Breast epithelium (tissue), 4 donors: ENCODE data around the gene NDUFB11. TPM values are rescaled to one million over a fixed set of nuclear protein-coding genes. Genes with fewer than 3 reads are reported as not detected.

Experiments
- DNase-seq, 2 donors: peaks; one replicate each; pipeline ENCODE4 v3.0.0-alpha.2; 2019; ENCODE audit warnings: low spot score in 2 of 2
- H3K27ac ChIP-seq, 2 donors: fragments of 200-600 bp; sonication (generic) in 1 of 2; one replicate each; pipeline ENCODE4 v1.5.1; 2016 to 2019; ENCODE audit warnings: mild to moderate bottlenecking in 1 of 2
- H3K27me3 ChIP-seq, 2 donors: fragments of 200-600 bp; sonication (generic) in 1 of 2; one replicate each; pipeline versions ENCODE4 v1.5.1 to v1.6.0; 2017 to 2019; ENCODE audit warnings: control low read depth in 1 of 2, mild to moderate bottlenecking in 1 of 2
- H3K36me3 ChIP-seq: fragments of 200-600 bp; one replicate; pipeline ENCODE4 v1.5.1; 2019
- H3K4me1 ChIP-seq, 2 donors: fragments of 200-600 bp; sonication (generic); one replicate each; pipeline ENCODE4 v1.5.1; 2016 to 2019; ENCODE audit warnings: control low read depth in 1 of 2
- H3K4me3 ChIP-seq, 3 donors: fragments of 200-600 bp; sonication (generic); 1 replicate in 2 of 3; 2 replicates in 1 of 3; pipeline ENCODE4 v1.5.1; 2016 to 2019; ENCODE audit warnings: mild to moderate bottlenecking in 3 of 3, moderate library complexity in 2 of 3
- H3K9me3 ChIP-seq, 2 donors: fragments of 200-600 bp; sonication (generic) in 1 of 2; one replicate each; pipeline ENCODE4 v1.5.1; 2016 to 2019; ENCODE audit warnings: control low read depth in 1 of 2
- POLR2A ChIP-seq: fragments of 450-650 bp; IDR thresholded peaks from one replicate; pipeline ENCODE4 v1.6.1; 2016; ENCODE audit warnings: antibody characterized with exemption, mild to moderate bottlenecking, moderate library complexity
- POLR2AphosphoS5 ChIP-seq, 3 donors: sonication (generic); formaldehyde crosslinking; IDR thresholded peaks; one replicate each; pipeline ENCODE4 v1.6.1; 2017; ENCODE audit warnings: antibody characterized with exemption in 3 of 3
- intact Hi-C: fragments of 100-400 bp; cut with DNase I; formaldehyde crosslinking; loops from one replicate; pipeline ENCODE4 v1.15.1; 2023; ENCODE audit warnings: low total_unique reads
- total RNA-seq, 3 donors: library from RNA; depleted of rRNA; stranded (reverse); fragments of >200 nt; gene quantifications; one replicate each; pipeline ENCODE4 v1.1.0, GENCODE V29; 2016
- TF ChIP-seq, protein P1 (sequence below), 3 donors: fragments of 450-650 bp; IDR thresholded peaks; one replicate each; pipeline ENCODE4 v1.5.1; 2016 to 2017; ENCODE audit warnings: antibody characterized with exemption in 3 of 3, mild to moderate bottlenecking in 3 of 3, moderate library complexity in 3 of 3

Gene NDUFB11
- total RNA-seq, 3 donors from 2014 or later = 49.3 to 61.0 (median 54.4) TPM

DNA sequence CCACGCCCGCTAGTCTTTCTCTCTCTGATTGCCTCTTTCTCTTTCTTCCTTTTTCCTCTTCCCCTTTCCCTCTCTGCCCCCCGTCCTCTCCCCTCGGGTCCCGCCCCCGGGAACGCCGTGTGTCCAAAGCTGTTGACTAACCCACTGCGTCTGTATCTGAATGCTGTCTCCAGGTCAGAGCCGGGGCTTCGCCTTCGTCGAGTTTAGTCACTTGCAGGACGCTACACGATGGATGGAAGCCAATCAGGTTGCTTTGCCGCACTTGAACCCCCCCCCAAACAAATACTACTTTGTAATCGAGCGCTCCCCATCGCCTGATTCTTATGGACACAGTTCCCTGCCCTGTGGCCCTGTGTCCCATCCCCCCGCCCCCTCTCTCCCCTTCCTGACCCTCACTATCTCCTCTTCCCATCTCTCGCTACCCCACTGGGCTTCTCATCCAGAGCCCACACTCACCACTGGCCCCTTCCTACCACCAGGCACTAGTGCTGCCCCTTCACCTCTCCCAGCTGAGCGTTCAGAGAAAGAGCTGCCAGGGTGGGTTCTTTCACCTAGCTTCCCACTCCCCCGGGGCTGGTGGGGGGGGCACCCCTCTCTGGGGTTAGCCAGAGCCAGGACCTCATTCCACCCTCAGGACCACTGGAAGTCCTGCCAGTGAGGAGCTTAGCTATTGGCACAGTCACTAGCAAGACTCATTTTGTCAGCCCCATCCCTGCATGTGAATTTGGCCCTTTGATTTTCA, 30.5 kb upstream of the NDUFB11 start:
- Histone ChIP-seq H3K36me3 (no peaks in the 10 kb centered on the region), H3K27ac (no peak overlapping the region), H3K9me3 (no peaks in the 10 kb centered on the region), H3K4me3 (no peak overlapping the region), H3K27me3 (peaks cover 0 to 94% of the 10 kb centered on the region in 2 donors), H3K4me1 (no peaks in the 10 kb centered on the region)
- intact Hi-C loops = no loop called here
- no peak for TF ChIP-seq POLR2A
- TF ChIP-seq POLR2AphosphoS5 (IDR thresholded peaks at IDR 0.05) = no peak
- TF ChIP-seq, protein P1, sequence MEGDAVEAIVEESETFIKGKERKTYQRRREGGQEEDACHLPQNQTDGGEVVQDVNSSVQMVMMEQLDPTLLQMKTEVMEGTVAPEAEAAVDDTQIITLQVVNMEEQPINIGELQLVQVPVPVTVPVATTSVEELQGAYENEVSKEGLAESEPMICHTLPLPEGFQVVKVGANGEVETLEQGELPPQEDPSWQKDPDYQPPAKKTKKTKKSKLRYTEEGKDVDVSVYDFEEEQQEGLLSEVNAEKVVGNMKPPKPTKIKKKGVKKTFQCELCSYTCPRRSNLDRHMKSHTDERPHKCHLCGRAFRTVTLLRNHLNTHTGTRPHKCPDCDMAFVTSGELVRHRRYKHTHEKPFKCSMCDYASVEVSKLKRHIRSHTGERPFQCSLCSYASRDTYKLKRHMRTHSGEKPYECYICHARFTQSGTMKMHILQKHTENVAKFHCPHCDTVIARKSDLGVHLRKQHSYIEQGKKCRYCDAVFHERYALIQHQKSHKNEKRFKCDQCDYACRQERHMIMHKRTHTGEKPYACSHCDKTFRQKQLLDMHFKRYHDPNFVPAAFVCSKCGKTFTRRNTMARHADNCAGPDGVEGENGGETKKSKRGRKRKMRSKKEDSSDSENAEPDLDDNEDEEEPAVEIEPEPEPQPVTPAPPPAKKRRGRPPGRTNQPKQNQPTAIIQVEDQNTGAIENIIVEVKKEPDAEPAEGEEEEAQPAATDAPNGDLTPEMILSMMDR (IDR thresholded peaks at IDR 0.05) = no peak
- no peak for DNase-seq

DNA sequence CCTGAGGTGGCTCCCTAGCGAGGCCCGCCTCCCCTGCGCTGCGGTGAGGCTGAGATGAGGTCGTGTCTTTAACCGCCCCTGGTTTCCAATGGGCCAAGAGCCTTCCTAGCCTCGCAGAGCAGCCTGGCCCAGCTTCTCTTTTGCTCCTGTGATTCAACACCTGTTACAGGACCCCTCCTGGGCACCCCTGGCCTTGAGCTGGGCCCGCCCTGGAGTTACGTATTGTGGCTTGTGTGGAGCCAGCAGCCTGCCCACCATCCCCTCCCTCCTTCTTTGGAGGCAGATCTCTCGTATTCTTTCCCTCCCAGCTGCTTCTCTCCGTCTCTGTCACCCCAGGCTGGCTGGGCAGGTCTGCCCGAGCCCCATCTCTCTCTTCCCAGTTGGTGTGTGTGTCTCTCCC, 29.9 kb upstream of the NDUFB11 start:
- no peak for TF ChIP-seq POLR2A
- TF ChIP-seq, protein P1 (IDR thresholded peaks at IDR 0.05) = no peak
- no peak for TF ChIP-seq POLR2AphosphoS5 (IDR thresholded peaks at IDR 0.05)
- no peak for DNase-seq

DNA sequence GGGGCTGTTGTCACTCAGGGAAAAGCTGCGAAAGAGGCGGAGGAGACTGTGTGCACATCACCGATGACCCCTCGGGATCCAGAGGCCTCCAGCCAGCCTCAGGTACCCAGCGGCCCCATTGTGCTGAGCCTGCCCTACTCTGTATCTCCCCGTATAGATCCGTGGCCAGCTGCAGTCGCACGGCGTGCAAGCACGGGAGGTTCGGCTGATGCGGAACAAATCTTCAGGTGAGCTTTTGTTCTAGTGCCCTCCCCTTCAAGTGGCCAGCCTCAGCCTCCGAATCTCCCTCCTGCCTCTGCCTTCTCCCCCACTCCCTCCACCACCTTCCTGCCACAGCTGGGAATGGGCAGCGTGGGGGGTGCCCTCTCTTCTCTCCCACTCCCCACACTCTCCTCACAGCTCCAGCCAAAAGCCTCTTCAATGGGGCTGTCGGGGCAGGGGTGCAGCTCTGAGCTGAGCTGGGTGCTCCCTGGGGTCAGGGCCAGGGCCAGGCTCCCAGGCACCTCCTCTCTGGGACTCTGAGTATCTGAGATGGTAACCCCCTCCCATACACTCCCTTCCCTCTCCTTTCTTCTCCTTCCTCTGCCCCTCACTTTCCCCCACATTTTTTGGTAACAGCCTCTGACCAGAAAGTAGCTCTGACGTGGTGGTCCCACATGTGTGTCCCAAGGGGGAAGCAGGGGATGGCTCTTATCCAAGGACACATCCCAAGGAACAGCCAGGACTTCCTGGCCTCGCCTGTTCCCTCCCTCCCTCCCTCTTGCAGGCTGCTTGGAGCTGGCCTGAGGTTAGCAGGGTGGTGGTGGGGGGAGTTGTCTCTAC, 28.7 kb upstream of the NDUFB11 start:
- DNase-seq = no peak
- Histone ChIP-seq H3K27me3 (peaks cover 0 to 93% of the 10 kb centered on the region in 2 donors), H3K4me3 (no peak overlapping the region), H3K4me1 (no peaks in the 10 kb centered on the region), H3K27ac (no peak overlapping the region), H3K36me3 (no peaks in the 10 kb centered on the region), H3K9me3 (no peaks in the 10 kb centered on the region)
- TF ChIP-seq POLR2A (no peak), POLR2AphosphoS5 (IDR thresholded peaks at IDR 0.05) (no peak)
- TF ChIP-seq, protein P1 (IDR thresholded peaks at IDR 0.05) = no peak
- intact Hi-C loops = no loop called here

More for the DNA sequence above, 29.9 kb upstream of the NDUFB11 start:
- intact Hi-C loops = no loop called here
- H3K27me3 ChIP-seq = peaks cover 0 to 95% of the 10 kb centered on the region in 2 donors
- H3K9me3 ChIP-seq = no peaks in the 10 kb centered on the region
- H3K36me3 ChIP-seq = no peaks in the 10 kb centered on the region
- H3K4me1 ChIP-seq = no peaks in the 10 kb centered on the region
- H3K4me3 ChIP-seq = no peak overlapping the region
- H3K27ac ChIP-seq = no peak overlapping the region

DNA sequence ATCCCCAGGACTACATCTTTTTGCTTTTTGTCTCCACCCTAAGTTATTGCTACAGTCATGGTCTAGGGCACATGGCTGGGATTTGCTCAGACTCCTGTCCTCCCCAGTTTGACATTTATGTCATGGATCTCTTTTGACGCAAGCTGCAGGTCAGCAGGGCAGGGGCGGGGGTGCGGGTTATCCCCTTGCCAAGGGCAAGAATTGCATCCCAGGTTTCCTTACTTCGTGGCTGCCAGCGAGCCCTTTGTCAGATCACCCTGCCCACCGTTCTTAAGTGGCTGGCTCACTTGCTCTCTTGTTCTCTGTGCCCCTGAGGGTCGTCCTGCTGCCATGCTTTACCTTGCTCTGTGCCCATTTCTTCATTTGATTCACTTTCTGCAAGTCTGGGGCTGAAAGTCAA, 28.0 kb upstream of the NDUFB11 start:
- no peaks in the 10 kb centered on the region for H3K36me3 ChIP-seq
- H3K4me3 ChIP-seq = no peak overlapping the region
- intact Hi-C loops = no loop called here
- DNase-seq = no peak
- H3K27ac ChIP-seq = no peak overlapping the region
- no peaks in the 10 kb centered on the region for H3K9me3 ChIP-seq
- TF ChIP-seq POLR2AphosphoS5 (IDR thresholded peaks at IDR 0.05) (no peak), POLR2A (no peak)
- TF ChIP-seq, protein P1 (IDR thresholded peaks at IDR 0.05) = no peak
- H3K4me1 ChIP-seq = no peaks in the 10 kb centered on the region
- peaks cover 0 to 86% of the 10 kb centered on the region in 2 donors for H3K27me3 ChIP-seq

DNA sequence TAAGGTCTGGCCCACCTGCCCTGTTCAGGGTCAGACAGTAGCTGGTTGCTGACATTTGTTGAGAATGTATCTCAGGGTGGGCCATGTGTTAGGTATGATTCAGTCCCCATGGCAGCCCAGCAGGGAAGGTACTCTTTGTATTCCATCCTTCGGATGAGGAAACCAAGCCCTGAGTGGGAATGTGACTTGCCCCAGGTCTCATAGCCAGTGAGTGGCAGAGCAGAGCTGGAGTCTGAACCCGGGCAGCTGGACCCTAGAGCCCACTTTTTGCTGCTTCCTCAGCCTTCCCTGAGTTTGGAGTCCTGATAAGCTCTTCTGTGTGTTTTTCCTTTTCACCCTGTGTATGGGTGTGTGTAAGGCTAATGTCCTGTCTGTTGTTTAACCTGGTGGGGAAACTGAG, 27.5 kb upstream of the NDUFB11 start:
- intact Hi-C loops = no loop called here
- no peaks in the 10 kb centered on the region for H3K4me1 ChIP-seq
- no peak overlapping the region for H3K27ac ChIP-seq
- no peak for TF ChIP-seq POLR2A
- no peak for TF ChIP-seq POLR2AphosphoS5 (IDR thresholded peaks at IDR 0.05)
- TF ChIP-seq, protein P1 (IDR thresholded peaks at IDR 0.05) = no peak
- no peaks in the 10 kb centered on the region for H3K9me3 ChIP-seq
- no peak overlapping the region for H3K4me3 ChIP-seq
- no peaks in the 10 kb centered on the region for H3K36me3 ChIP-seq
- DNase-seq = no peak
- peaks cover 0 to 81% of the 10 kb centered on the region in 2 donors for H3K27me3 ChIP-seq
